Type B pancreatic cell (in vitro differentiated cells): ENCODE data around the gene DCAF17. TPM values are rescaled to one million over a fixed set of nuclear protein-coding genes. Genes with fewer than 3 reads are reported as not detected.
A peak's percentile ranks its signal among the peaks of the same experiment; 100 is the strongest.
"Not testable (repeated sequence)": the region's sequence is repeated elsewhere in the genome, so short reads cannot be mapped to it uniquely, and the experiment has no call there.

Experiments
- DNase-seq: peaks from one replicate; pipeline ENCODE4 v3.0.0; 2021; ENCODE audit warnings: mixed read lengths; ENCODE audit not compliant: unreplicated experiment; ENCODE audit errors: extremely low spot score
- H3K27ac Mint-ChIP-seq: 2 replicates; pipeline ENCODE4 v1.8.0; 2021; ENCODE audit warnings: mild to moderate bottlenecking, mixed read lengths
- H3K27me3 Mint-ChIP-seq: 2 replicates; pipeline ENCODE4 v1.8.0; 2021; ENCODE audit warnings: mixed read lengths
- H3K36me3 Mint-ChIP-seq: 2 replicates; pipeline ENCODE4 v1.8.0; 2021; ENCODE audit warnings: mixed read lengths
- H3K4me1 Mint-ChIP-seq: one replicate; pipeline ENCODE4 v1.8.0; 2021; ENCODE audit warnings: mixed read lengths; ENCODE audit not compliant: unreplicated experiment
- H3K4me3 Mint-ChIP-seq: 2 replicates; pipeline ENCODE4 v1.8.0; 2021; ENCODE audit warnings: mild to moderate bottlenecking, mixed read lengths
- H3K9me3 Mint-ChIP-seq: 2 replicates; pipeline ENCODE4 v1.8.0; 2021; ENCODE audit warnings: mixed read lengths
- total RNA-seq: library from RNA; stranded (reverse); gene quantifications from 2 replicates; pipeline ENCODE4 v1.2.1, GENCODE V29; 2021; ENCODE audit warnings: low replicate concordance
- TF ChIP-seq, protein P1 (sequence below): fragments of 200-600 bp; sonication (generic); conservative IDR thresholded peaks from 2 replicates; pipeline ENCODE4 v1.5.0; 2021; ENCODE audit warnings: antibody characterized with exemption, mild to moderate bottlenecking

DCAF17 gene
- total RNA-seq, 1 donor from 2014 or later: 26.4 TPM

GRCh38 chr2:171523088-171524017 lies 89.3 kb downstream of the DCAF17 start:
- DNase-seq: peak; percentile 72
- TF ChIP-seq, protein P1, sequence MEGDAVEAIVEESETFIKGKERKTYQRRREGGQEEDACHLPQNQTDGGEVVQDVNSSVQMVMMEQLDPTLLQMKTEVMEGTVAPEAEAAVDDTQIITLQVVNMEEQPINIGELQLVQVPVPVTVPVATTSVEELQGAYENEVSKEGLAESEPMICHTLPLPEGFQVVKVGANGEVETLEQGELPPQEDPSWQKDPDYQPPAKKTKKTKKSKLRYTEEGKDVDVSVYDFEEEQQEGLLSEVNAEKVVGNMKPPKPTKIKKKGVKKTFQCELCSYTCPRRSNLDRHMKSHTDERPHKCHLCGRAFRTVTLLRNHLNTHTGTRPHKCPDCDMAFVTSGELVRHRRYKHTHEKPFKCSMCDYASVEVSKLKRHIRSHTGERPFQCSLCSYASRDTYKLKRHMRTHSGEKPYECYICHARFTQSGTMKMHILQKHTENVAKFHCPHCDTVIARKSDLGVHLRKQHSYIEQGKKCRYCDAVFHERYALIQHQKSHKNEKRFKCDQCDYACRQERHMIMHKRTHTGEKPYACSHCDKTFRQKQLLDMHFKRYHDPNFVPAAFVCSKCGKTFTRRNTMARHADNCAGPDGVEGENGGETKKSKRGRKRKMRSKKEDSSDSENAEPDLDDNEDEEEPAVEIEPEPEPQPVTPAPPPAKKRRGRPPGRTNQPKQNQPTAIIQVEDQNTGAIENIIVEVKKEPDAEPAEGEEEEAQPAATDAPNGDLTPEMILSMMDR: no peak
- Mint-ChIP-seq H3K4me3 (peak overlapping the region; percentile 96), H3K36me3 (peaks cover under 1% of the 10 kb centered on the region), H3K27ac (peak overlapping the region; percentile 82), H3K4me1 (peaks cover 22% of the 10 kb centered on the region), H3K27me3 (peaks cover 31% of the 10 kb centered on the region), H3K9me3 (peaks cover 1% of the 10 kb centered on the region)

GRCh38 chr2:171524018-171524401 lies 90.0 kb downstream of the DCAF17 start:
- no peak for DNase-seq

GRCh38 chr2:171529914-171530313 lies 95.9 kb downstream of the DCAF17 start:
- Mint-ChIP-seq H3K27me3 (peaks cover 3% of the 10 kb centered on the region), H3K9me3 (peaks cover 12% of the 10 kb centered on the region), H3K4me1 (peaks cover 5% of the 10 kb centered on the region), H3K36me3 (peaks cover 13% of the 10 kb centered on the region), H3K4me3 (no peak overlapping the region), H3K27ac (no peak overlapping the region)
- TF ChIP-seq, protein P1: peak; percentile 75
- DNase-seq: no peak

More at GRCh38 chr2:171524018-171524401, 90.0 kb downstream of the DCAF17 start:
- peak overlapping the region; percentile 96 for H3K4me3 Mint-ChIP-seq
- peaks cover 6% of the 10 kb centered on the region for H3K36me3 Mint-ChIP-seq
- H3K4me1 Mint-ChIP-seq: peaks cover 22% of the 10 kb centered on the region
- peak overlapping the region; percentile 82 for H3K27ac Mint-ChIP-seq
- H3K9me3 Mint-ChIP-seq: peaks cover 6% of the 10 kb centered on the region
- peaks cover 28% of the 10 kb centered on the region for H3K27me3 Mint-ChIP-seq
- TF ChIP-seq, protein P1: no peak

- Mint-ChIP-seq H3K4me3 (no peak overlapping the region), H3K9me3 (peaks cover 12% of the 10 kb centered on the region), H3K27me3 (no peaks in the 10 kb centered on the region), H3K27ac (no peak overlapping the region), H3K36me3 (peaks cover 13% of the 10 kb centered on the region), H3K4me1 (peaks cover under 1% of the 10 kb centered on the region)
- DNase-seq: no peak
- TF ChIP-seq, protein P1: no peak
Measured at GRCh38 chr2:171530378-171530777, 96.4 kb downstream of the DCAF17 start.

- not testable (repeated sequence) for H3K27me3 Mint-ChIP-seq, H3K4me1 Mint-ChIP-seq, H3K27ac Mint-ChIP-seq, H3K4me3 Mint-ChIP-seq, DNase-seq
- peaks cover 12% of the 10 kb centered on the region for H3K9me3 Mint-ChIP-seq
- peaks cover 13% of the 10 kb centered on the region for H3K36me3 Mint-ChIP-seq
Measured at GRCh38 chr2:171530859-171531258, 96.8 kb downstream of the DCAF17 start.

DNA sequence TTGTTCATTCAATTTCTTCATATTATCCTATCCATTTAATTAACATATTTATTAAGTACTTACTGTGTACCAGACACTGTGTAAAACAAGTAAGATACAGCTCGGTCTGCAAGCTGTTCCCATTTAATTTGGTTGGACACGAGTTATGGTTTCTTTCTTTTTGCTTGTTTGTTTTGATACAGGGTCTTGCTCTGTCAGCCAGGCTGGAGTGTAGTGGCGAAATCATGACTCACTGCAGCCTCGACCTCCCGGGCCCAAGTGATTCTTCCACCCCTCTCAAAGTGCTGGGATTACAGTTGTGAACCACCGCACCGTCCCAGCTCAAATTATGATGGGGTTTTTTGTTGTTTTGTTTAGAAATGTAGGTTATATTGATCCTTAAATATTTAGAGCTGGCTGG lies 97.3 kb downstream of the DCAF17 start:
- peaks cover 13% of the 10 kb centered on the region for H3K36me3 Mint-ChIP-seq
- H3K27me3 Mint-ChIP-seq: no peaks in the 10 kb centered on the region
- no peak overlapping the region for H3K4me3 Mint-ChIP-seq
- TF ChIP-seq, protein P1: no peak
- no peak for DNase-seq
- H3K27ac Mint-ChIP-seq: no peak overlapping the region
- H3K4me1 Mint-ChIP-seq: no peaks in the 10 kb centered on the region
- H3K9me3 Mint-ChIP-seq: peaks cover 12% of the 10 kb centered on the region
